Subcutaneous abdominal adipose tissue (tissue), 5 donors: ENCODE results near the gene TNPO3.
A peak's percentile ranks its signal among the peaks of the same experiment; 100 is the strongest.

Experiments used
- H3K27ac ChIP-seq: one replicate; pipeline ENCODE4 v1.7.0; 2013; ENCODE audit warnings: low read depth, mild to moderate bottlenecking, inconsistent platforms, low read length, moderate library complexity
- H3K27me3 ChIP-seq, 5 donors: one replicate each; pipeline ENCODE4 v1.7.0; 2013; ENCODE audit warnings: low read length in 5 of 5, inconsistent platforms in 1 of 5; ENCODE audit not compliant: control insufficient read depth in 5 of 5, insufficient read depth in 4 of 5
- H3K36me3 ChIP-seq, 5 donors: one replicate each; pipeline ENCODE4 v1.7.0; 2013; ENCODE audit warnings: low read length in 5 of 5; ENCODE audit not compliant: control insufficient read depth in 5 of 5, insufficient read depth in 5 of 5
- H3K4me1 ChIP-seq, 5 donors: one replicate each; pipeline ENCODE4 v1.7.0; 2013; ENCODE audit warnings: low read length in 5 of 5, mild to moderate bottlenecking in 3 of 5, moderate library complexity in 1 of 5; ENCODE audit not compliant: control insufficient read depth in 5 of 5, insufficient read depth in 5 of 5
- H3K4me3 ChIP-seq, 5 donors: one replicate each; pipeline ENCODE4 v1.7.0; 2013; ENCODE audit warnings: low read length in 5 of 5, low read depth in 1 of 5
- H3K9ac ChIP-seq, 5 donors: one replicate each; pipeline ENCODE4 v1.7.0; 2013; ENCODE audit warnings: low read length in 5 of 5, mild to moderate bottlenecking in 4 of 5, moderate library complexity in 3 of 5
- H3K9me3 ChIP-seq, 5 donors: one replicate each; pipeline ENCODE4 v1.7.0; 2013; ENCODE audit warnings: low read length in 5 of 5; ENCODE audit not compliant: control insufficient read depth in 5 of 5
- donor health status: healthy.
- donor health status: healthy.
- donor health status: healthy.
- donor health status: healthy.
- donor health status: healthy.

The TNPO3 gene

GRCh38 chr7:129021656-129022055 is 33.3 kb downstream of the TNPO3 start:
- no peak overlapping the region for H3K4me3 ChIP-seq
- no peak overlapping the region for H3K9ac ChIP-seq
- H3K4me1 ChIP-seq = peaks cover 0 to 5% (median 0%) of the 10 kb centered on the region in 5 donors
- no peak overlapping the region for H3K27ac ChIP-seq
- no peaks in the 10 kb centered on the region for H3K27me3 ChIP-seq
- H3K36me3 ChIP-seq = peaks cover 0 to 8% (median 0%) of the 10 kb centered on the region in 5 donors
- no peaks in the 10 kb centered on the region for H3K9me3 ChIP-seq

- H3K36me3 ChIP-seq = peaks cover 16 to 40% (median 18%) of the 10 kb centered on the region in 5 donors
- H3K9me3 ChIP-seq = no peaks in the 10 kb centered on the region
- no peak overlapping the region for H3K4me3 ChIP-seq
Measured at GRCh38 chr7:129017933-129018538, 36.9 kb downstream of the TNPO3 start.

GRCh38 chr7:129017264-129017663 is 37.6 kb downstream of the TNPO3 start:
- Histone ChIP-seq H3K4me1 (peaks cover 0 to 12% (median 3%) of the 10 kb centered on the region in 5 donors), H3K27ac (no peak overlapping the region), H3K9me3 (no peaks in the 10 kb centered on the region), H3K9ac (no peak overlapping the region), H3K27me3 (no peaks in the 10 kb centered on the region), H3K4me3 (no peak overlapping the region), H3K36me3 (peaks cover 15 to 40% (median 18%) of the 10 kb centered on the region in 5 donors)

More at GRCh38 chr7:129017933-129018538, 36.9 kb downstream of the TNPO3 start:
- peaks cover 0 to 12% (median 3%) of the 10 kb centered on the region in 5 donors for H3K4me1 ChIP-seq
- no peak overlapping the region for H3K9ac ChIP-seq
- no peak overlapping the region for H3K27ac ChIP-seq
- H3K27me3 ChIP-seq = no peaks in the 10 kb centered on the region

- Histone ChIP-seq H3K9ac (no peak overlapping the region), H3K27ac (peak overlapping the region; percentile 6), H3K4me3 (no peak overlapping the region), H3K9me3 (no peaks in the 10 kb centered on the region), H3K4me1 (peaks cover 0 to 12% (median 3%) of the 10 kb centered on the region in 5 donors), H3K36me3 (peaks cover 15 to 54% (median 28%) of the 10 kb centered on the region in 5 donors), H3K27me3 (no peaks in the 10 kb centered on the region)
Measured at GRCh38 chr7:129014501-129015101, 40.3 kb downstream of the TNPO3 start.

- peaks cover 16 to 57% (median 32%) of the 10 kb centered on the region in 5 donors for H3K36me3 ChIP-seq
- no peak overlapping the region for H3K4me3 ChIP-seq
- H3K4me1 ChIP-seq = peaks cover 0 to 12% (median 3%) of the 10 kb centered on the region in 5 donors
- H3K9me3 ChIP-seq = no peaks in the 10 kb centered on the region
- no peak overlapping the region for H3K9ac ChIP-seq
- H3K27me3 ChIP-seq = no peaks in the 10 kb centered on the region
- peak overlapping the region; percentile 1 for H3K27ac ChIP-seq
Measured at GRCh38 chr7:129013048-129013724, 41.7 kb downstream of the TNPO3 start.

- no peak overlapping the region for H3K9ac ChIP-seq
- H3K27me3 ChIP-seq = no peaks in the 10 kb centered on the region
- peaks cover 0 to 12% (median 3%) of the 10 kb centered on the region in 5 donors for H3K4me1 ChIP-seq
- no peak overlapping the region for H3K4me3 ChIP-seq
- no peaks in the 10 kb centered on the region for H3K9me3 ChIP-seq
- peak overlapping the region; percentile 1 for H3K27ac ChIP-seq
- H3K36me3 ChIP-seq = peaks cover 16 to 59% (median 32%) of the 10 kb centered on the region in 5 donors
Measured at GRCh38 chr7:129012641-129013040, 42.3 kb downstream of the TNPO3 start.

- Histone ChIP-seq H3K4me3 (no peak overlapping the region), H3K27me3 (no peaks in the 10 kb centered on the region), H3K36me3 (peaks cover 12 to 53% (median 30%) of the 10 kb centered on the region in 5 donors), H3K4me1 (peaks cover 0 to 12% (median 0%) of the 10 kb centered on the region in 5 donors), H3K9me3 (no peaks in the 10 kb centered on the region), H3K27ac (no peak overlapping the region), H3K9ac (no peak overlapping the region)
Measured at GRCh38 chr7:129010075-129010474, 44.8 kb downstream of the TNPO3 start.

- H3K27me3 ChIP-seq = no peaks in the 10 kb centered on the region
- no peak overlapping the region for H3K27ac ChIP-seq
- peaks cover 13 to 48% (median 30%) of the 10 kb centered on the region in 5 donors for H3K36me3 ChIP-seq
- no peak overlapping the region for H3K4me3 ChIP-seq
- H3K9me3 ChIP-seq = no peaks in the 10 kb centered on the region
- H3K9ac ChIP-seq = no peak overlapping the region
- peaks cover 0 to 10% (median 0%) of the 10 kb centered on the region in 5 donors for H3K4me1 ChIP-seq
Measured at GRCh38 chr7:129009437-129009836, 45.5 kb downstream of the TNPO3 start.

GRCh38 chr7:129008645-129009414 is 46.1 kb downstream of the TNPO3 start:
- Histone ChIP-seq H3K36me3 (peaks cover 15 to 47% (median 28%) of the 10 kb centered on the region in 5 donors), H3K27me3 (no peaks in the 10 kb centered on the region), H3K9ac (no peak overlapping the region), H3K27ac (no peak overlapping the region), H3K4me3 (no peak overlapping the region), H3K4me1 (peaks cover 0 to 5% (median 0%) of the 10 kb centered on the region in 5 donors), H3K9me3 (no peaks in the 10 kb centered on the region)
